Suprapubic skin (tissue), 2 donors: ENCODE results near the gene PEG3.
"Not testable (repeated sequence)": the region's sequence is repeated elsewhere in the genome, so short reads cannot be mapped to it uniquely, and the experiment has no call there.

Source experiments
- EP300 ChIP-seq: sonication (generic); formaldehyde crosslinking; IDR thresholded peaks from one replicate; pipeline ENCODE4 v1.6.1; 2017; ENCODE audit warnings: antibody characterized with exemption
- POLR2A ChIP-seq, 2 donors: fragments of 450-650 bp; IDR thresholded peaks; one replicate each; pipeline ENCODE4 v1.6.1; 2017; ENCODE audit warnings: antibody characterized with exemption in 2 of 2, mild to moderate bottlenecking in 2 of 2, moderate library complexity in 2 of 2

- TF ChIP-seq POLR2A (IDR thresholded peaks at IDR 0.05); EP300: not testable (repeated sequence)
Measured at GRCh38 chr19:56860409-56860808, 19.9 kb upstream of the PEG3 start.
